ENCODE data around the gene ZNF606. TPM values are rescaled to one million over a fixed set of nuclear protein-coding genes. Genes with fewer than 3 reads are reported as not detected.

The ZNF606 gene
- 23.3 TPM for total RNA-seq

GRCh38 chr19:58002384-58003173 is at the start of gene ZNF606:
Gene ZNF606, minus strand, starts transcription at chr19:58002820. Its CDS starts 1,501 bp downstream, at chr19:58001319.
- DNase-seq (ENCODE audit: low spot score), result peak; percentile 84

GRCh38 chr19:58052256-58052655 is 49.6 kb upstream of the ZNF606 start:
- no peak for DNase-seq (ENCODE audit: low spot score)

GRCh38 chr19:58047672-58048071 is 45.1 kb upstream of the ZNF606 start:
- DNase-seq (ENCODE audit: low spot score), result no peak

- DNase-seq (ENCODE audit: low spot score), result no peak
These were observed 44.2 kb upstream of the ZNF606 start for GRCh38 chr19:58046856-58047255.

- no peak for DNase-seq (ENCODE audit: low spot score)
These were observed 42.9 kb upstream of the ZNF606 start for GRCh38 chr19:58045411-58046050.

GRCh38 chr19:58044886-58045285 is 42.3 kb upstream of the ZNF606 start:
- DNase-seq (ENCODE audit: low spot score), result no peak

GRCh38 chr19:58044391-58044790 is 41.8 kb upstream of the ZNF606 start:
- DNase-seq (ENCODE audit: low spot score), result no peak

GRCh38 chr19:58042495-58043340 is 40.1 kb upstream of the ZNF606 start:
- DNase-seq (ENCODE audit: low spot score), result no peak

GRCh38 chr19:58040751-58041525 is 38.3 kb upstream of the ZNF606 start:
- no peak for DNase-seq (ENCODE audit: low spot score)

- DNase-seq (ENCODE audit: low spot score), result no peak
These were observed 36.1 kb upstream of the ZNF606 start for GRCh38 chr19:58038688-58039204.

- DNase-seq (ENCODE audit: low spot score), result no peak
These were observed 35.5 kb upstream of the ZNF606 start for GRCh38 chr19:58037927-58038687.

GRCh38 chr19:58035863-58036262 is 33.2 kb upstream of the ZNF606 start:
- DNase-seq (ENCODE audit: low spot score), result no peak

- DNase-seq (ENCODE audit: low spot score), result no peak
These were observed 31.8 kb upstream of the ZNF606 start for GRCh38 chr19:58034477-58034793.

GRCh38 chr19:58033741-58034476 is 31.3 kb upstream of the ZNF606 start, which contains the start of gene ZSCAN1:
Gene ZSCAN1, plus strand, starts transcription at chr19:58034025. Its CDS starts 3,812 bp downstream, at chr19:58037837.
- peak; percentile 96 for DNase-seq (ENCODE audit: low spot score)

- no peak for DNase-seq (ENCODE audit: low spot score)
These were observed 22.0 kb upstream of the ZNF606 start for GRCh38 chr19:58024661-58025060.

GRCh38 chr19:58022283-58022660 is 19.7 kb upstream of the ZNF606 start:
- DNase-seq (ENCODE audit: low spot score), result no peak

- DNase-seq (ENCODE audit: low spot score), result peak; percentile 80
These were observed 19.1 kb upstream of the ZNF606 start for GRCh38 chr19:58021541-58022282.

GRCh38 chr19:58020129-58020528 is 17.5 kb upstream of the ZNF606 start:
- DNase-seq (ENCODE audit: low spot score), result no peak

GRCh38 chr19:58014141-58014540 is 11.5 kb upstream of the ZNF606 start:
- no peak for DNase-seq (ENCODE audit: low spot score)

Data from mucosa of gallbladder (tissue), 1 donor.